ENCODE measurements around the gene CSF3R.

GRCh38 chr1:36467027-36467410 lies 15.7 kb downstream of the CSF3R start:
- no peak for TF ChIP-seq CTCF (IDR thresholded peaks at IDR 0.05; ENCODE audit: insufficient read depth, low read length)
- no peak for TF ChIP-seq POLR2AphosphoS5 (IDR thresholded peaks at IDR 0.05; ENCODE audit: low read depth)
- no peak for TF ChIP-seq SPI1 (IDR thresholded peaks at IDR 0.05; ENCODE audit: borderline replicate concordance, low read depth)
- no peak for TF ChIP-seq REST (IDR thresholded peaks at IDR 0.05; ENCODE audit: insufficient replicate concordance, low read depth)
